K562 (cell line): Measurements from ENCODE around the gene EYA3. TPM values are rescaled to one million over a fixed set of nuclear protein-coding genes. Genes with fewer than 3 reads are reported as not detected.

Source experiments
- ATAC-seq: fragments of 200-7000 bp; cut with Tn5 transposase; 3 replicates; pipeline ENCODE4 v1.9.1; 2020; ENCODE audit warnings: moderate library complexity
- BruUV-seq: library from RNA; stranded (reverse); fragments of 400-500 nt; replicated peaks from 2 replicates; lab custom pipeline; 2021; lab: Mats Ljungman, UMichigan
- CTCF ChIA-PET: fragments of 300-600 bp; formaldehyde crosslinking; extraction: SDS; loops from one replicate; lab custom pipeline; 2021; ENCODE audit warnings: low intra/inter-chr PET ratio; lab: Yijun Ruan, JAX
- POLR2A ChIA-PET: fragments of 300-600, 350-650 bp; sonication (Branson Sonifier 250); formaldehyde crosslinking; extraction: SDS; loops from one replicate; lab custom pipeline; 2021; ENCODE audit warnings: antibody characterized with exemption, inconsistent platforms; lab: Yijun Ruan, JAX
- DNase-seq, 4 experiments: peaks; one replicate each; pipeline versions ENCODE4 v3.0.0 to v3.0.0-alpha.2; 2011 to 2018; ENCODE audit warnings: low spot score in 3 of 4, mixed read lengths in 3 of 4; ENCODE audit errors: extremely low read depth in 1 of 4
- FAIRE-seq: peaks from 2 replicates; lab custom pipeline; 2011; peaks lifted over from hg19 to GRCh38; lab: Jason Lieb, UNC
- H2AFZ ChIP-seq: 2 replicates; pipeline ENCODE4 v1.6.0; 2011; ENCODE audit warnings: low read depth, low read length, control low read depth, inconsistent platforms
- H3K27ac ChIP-seq: fragments of 200-600 bp; 3 replicates; pipeline ENCODE4 v1.8.0; 2011; ENCODE audit warnings: low read depth, mild to moderate bottlenecking, control low read depth, inconsistent platforms, low read length, moderate library complexity, mixed read lengths; ENCODE audit errors: extremely low read depth
- H3K27me3 ChIP-seq, 2 experiments: fragments of 300-600 bp in 1 of 2; 2 replicates in 1 of 2; 3 replicates in 1 of 2; pipeline versions ENCODE4 v1.6.0 to v1.8.0; 2011; ENCODE audit warnings: inconsistent platforms in 2 of 2, low read length in 2 of 2, mild to moderate bottlenecking in 1 of 2, mixed read lengths in 1 of 2, moderate library complexity in 1 of 2; ENCODE audit not compliant: control insufficient read depth in 2 of 2, insufficient read depth in 2 of 2
- H3K36me3 ChIP-seq: fragments of 300-600 bp; 3 replicates; pipeline ENCODE4 v1.8.0; 2011; ENCODE audit warnings: mild to moderate bottlenecking, low read length, inconsistent platforms; ENCODE audit not compliant: control insufficient read depth, insufficient read depth
- H3K4me1 ChIP-seq, 2 experiments: fragments of 200-600 bp in 1 of 2; replicated peaks in 1 of 2; 2 replicates in 1 of 2; 3 replicates in 1 of 2; pipeline versions ENCODE4 v1.5.1 to v1.8.0; 2011; ENCODE audit warnings: inconsistent platforms in 2 of 2, low read length in 2 of 2, mild to moderate bottlenecking in 1 of 2, mixed read lengths in 1 of 2, moderate library complexity in 1 of 2; ENCODE audit not compliant: control insufficient read depth in 2 of 2, insufficient read depth in 2 of 2
- H3K4me2 ChIP-seq: 2 replicates; pipeline ENCODE4 v1.6.1; 2011; ENCODE audit warnings: low read length, control low read depth, inconsistent platforms, mixed read lengths; ENCODE audit not compliant: insufficient read depth
- H3K4me3 ChIP-seq: fragments of 200-600 bp; sonication (generic), shearing (Covaris generic); 2 replicates; pipeline ENCODE4 v1.5.1; 2016; ENCODE audit warnings: control low read depth, inconsistent platforms
- H3K79me2 ChIP-seq: fragments of 200-600 bp; 3 replicates; pipeline ENCODE4 v1.8.0; 2011; ENCODE audit warnings: low read length, inconsistent platforms; ENCODE audit not compliant: control insufficient read depth, insufficient read depth
- H3K9ac ChIP-seq, 2 experiments: 2 replicates each; pipeline versions ENCODE4 v1.6.0 to v1.6.1; 2011; ENCODE audit warnings: low read depth in 2 of 2, low read length in 2 of 2, control low read depth in 1 of 2, inconsistent platforms in 1 of 2, mild to moderate bottlenecking in 1 of 2, mixed read lengths in 1 of 2; ENCODE audit not compliant: insufficient read depth in 1 of 2
- H3K9me1 ChIP-seq: one replicate; pipeline ENCODE4 v1.6.0; 2011; ENCODE audit warnings: inconsistent platforms, mild to moderate bottlenecking, low read length, moderate library complexity; ENCODE audit not compliant: control insufficient read depth, insufficient read depth
- H3K9me3 ChIP-seq: replicated peaks from 2 replicates; pipeline ENCODE4 v1.5.1; 2011; ENCODE audit warnings: low read depth, low read length, inconsistent platforms; ENCODE audit not compliant: control insufficient read depth, insufficient read depth
- H4K20me1 ChIP-seq: replicated peaks from 2 replicates; pipeline ENCODE4 v1.6.1; 2011; ENCODE audit warnings: low read length, inconsistent platforms, mixed read lengths; ENCODE audit not compliant: control insufficient read depth, insufficient read depth
- FIP1L1 ChIP-seq: fragments of 200-400 bp; formaldehyde crosslinking; IDR thresholded peaks from 2 replicates; pipeline ENCODE4 v1.6.1; 2018; ENCODE audit warnings: mild to moderate bottlenecking, low read depth, low read length; ENCODE audit not compliant: poor library complexity, severe bottlenecking
- NCOR1 ChIP-seq: fragments of 450-650 bp; IDR thresholded peaks from 2 replicates; pipeline ENCODE4 v1.6.1; 2016; ENCODE audit warnings: mild to moderate bottlenecking, moderate library complexity
- SAFB ChIP-seq: fragments of 200-400 bp; formaldehyde crosslinking; IDR thresholded peaks from 2 replicates; pipeline ENCODE4 v1.6.1; 2017; ENCODE audit warnings: low read depth, low read length, borderline replicate concordance
- SREBF1 ChIP-seq: fragments of 150-350 bp; IDR thresholded peaks from 2 replicates; pipeline ENCODE4 v1.6.1; 2014; ENCODE audit warnings: antibody characterized with exemption, low read depth, low read length, borderline replicate concordance
- TAF7 ChIP-seq: fragments of 450-650 bp; IDR thresholded peaks from 2 replicates; pipeline ENCODE4 v1.6.1; 2016; ENCODE audit warnings: missing genetic modification characterization, missing compliant biosample characterization
- ZNF766 ChIP-seq: fragments of 200-800 bp; sonication (Bioruptor generic); conservative IDR thresholded peaks from 2 replicates; pipeline ENCODE4 v1.6.1; 2016; ENCODE audit warnings: missing genetic modification characterization, missing compliant biosample characterization
- WGBS: fragments of 100-300 bp; shearing (Covaris generic); methylation state at CpG from one replicate; pipeline ENCODE4 v1.1.6; 2016; ENCODE audit warnings: low coverage, mixed read lengths; ENCODE audit not compliant: insufficient coverage; ENCODE audit errors: missing lambda C conversion rate; 5-methylcytosine and 5-hydroxymethylcytosine counted together
- in situ Hi-C: fragments of 300-500 bp; cut with MboI; formaldehyde crosslinking; loops from 4 replicates; pipeline ENCODE4 v1.15.0; 2018; ENCODE audit warnings: inconsistent platforms, mixed read lengths
- intact Hi-C: fragments of 100-400 bp; cut with micrococcal nuclease; formaldehyde crosslinking; loops from 2 replicates; pipeline ENCODE4 v1.14.2; 2022
- polyA plus RNA-seq, 8 experiments: library from polyadenylated mRNA; depleted of rRNA in 4 of 8; stranded (reverse) in 5 of 8; unstranded in 3 of 8; fragments of >200 nt; fragmentation: Nextera tagmentation in 2 of 8; fragmentation: Illumina TruSeq in 1 of 8; extraction: Ambion mirVana in 2 of 8; extraction: Trizol in 1 of 8; gene quantifications; 2 replicates each; pipeline versions ENCODE4 v1.2.1 to v1.2.3, GENCODE V29; 2011 to 2014; ENCODE audit warnings: inconsistent platforms in 1 of 8, missing spikeins in 1 of 8
- total RNA-seq, 7 experiments: library from RNA; depleted of rRNA in 6 of 7; stranded (reverse); fragments of >200 nt in 6 of 7; fragmentation: Illumina TruSeq in 2 of 7; extraction: Trizol in 2 of 7; gene quantifications; 2 replicates each; pipeline versions ENCODE4 v1.2.1 to v1.2.3, GENCODE V29; 2011 to 2021; ENCODE audit warnings: low replicate concordance in 1 of 7
- TF ChIP-seq, protein P1 (sequence below): fragments of 250-450 bp; sonication (Bioruptor Pico); IDR thresholded peaks from 2 replicates; pipeline ENCODE4 v1.4.0; 2020; ENCODE audit warnings: mild to moderate bottlenecking, moderate library complexity, borderline replicate concordance
- TF ChIP-seq, protein P2 (sequence below): fragments of 150-350 bp; conservative IDR thresholded peaks from 2 replicates; pipeline ENCODE4 v1.6.1; 2014; ENCODE audit warnings: low read length
- TF ChIP-seq, protein P3 (sequence below): fragments of 450-650 bp; IDR thresholded peaks from 2 replicates; pipeline ENCODE4 v1.7.1; 2018; ENCODE audit warnings: mild to moderate bottlenecking, low read depth; ENCODE audit not compliant: partially characterized antibody

The EYA3 gene
- total and polyA plus RNA-seq, 9 of the 15 experiments (the other 6 are each of a cell fraction or from before 2014, with no cell fraction given): 21.7 to 64.0 (median 43.6) TPM

DNA sequence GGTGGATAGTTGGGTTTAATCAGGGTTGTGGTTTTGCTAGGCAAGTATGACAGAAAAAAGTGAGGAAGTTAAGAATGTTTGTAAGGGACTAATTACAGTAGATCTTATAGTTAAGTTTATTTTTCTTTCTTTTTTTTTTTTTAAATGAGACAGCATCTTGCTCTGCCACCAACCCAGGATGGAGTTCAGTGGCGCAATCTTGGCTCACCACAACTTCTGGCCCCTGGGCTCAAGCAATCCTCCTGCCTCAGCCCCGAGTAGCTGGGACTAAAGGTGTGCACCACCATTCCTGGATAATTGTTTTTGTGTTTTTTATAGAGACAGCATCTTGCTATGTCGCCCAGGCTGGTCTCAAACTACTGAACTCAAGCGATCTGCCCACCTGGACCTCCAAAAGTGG, 41.7 kb downstream of the EYA3 start:
- H2AFZ ChIP-seq: no peak overlapping the region
- no peaks in the 10 kb centered on the region for H3K27me3 ChIP-seq
- CTCF ChIA-PET: no interaction called here
- H3K27ac ChIP-seq: no peak overlapping the region
- BruUV-seq: no TSS peak
- no peak overlapping the region for H3K9ac ChIP-seq
- H3K36me3 ChIP-seq: peaks cover 58% of the 10 kb centered on the region
- WGBS: 92% methylated on average over 4 of the region's 4 CpGs
- H4K20me1 ChIP-seq: no peaks in the 10 kb centered on the region
- TF ChIP-seq FIP1L1 (no peak), NCOR1 (no peak), TAF7 (no peak), ZNF766 (CRISPR knock-in tag) (no peak), SREBF1 (no peak), SAFB (no peak)
- TF ChIP-seq, protein P1, sequence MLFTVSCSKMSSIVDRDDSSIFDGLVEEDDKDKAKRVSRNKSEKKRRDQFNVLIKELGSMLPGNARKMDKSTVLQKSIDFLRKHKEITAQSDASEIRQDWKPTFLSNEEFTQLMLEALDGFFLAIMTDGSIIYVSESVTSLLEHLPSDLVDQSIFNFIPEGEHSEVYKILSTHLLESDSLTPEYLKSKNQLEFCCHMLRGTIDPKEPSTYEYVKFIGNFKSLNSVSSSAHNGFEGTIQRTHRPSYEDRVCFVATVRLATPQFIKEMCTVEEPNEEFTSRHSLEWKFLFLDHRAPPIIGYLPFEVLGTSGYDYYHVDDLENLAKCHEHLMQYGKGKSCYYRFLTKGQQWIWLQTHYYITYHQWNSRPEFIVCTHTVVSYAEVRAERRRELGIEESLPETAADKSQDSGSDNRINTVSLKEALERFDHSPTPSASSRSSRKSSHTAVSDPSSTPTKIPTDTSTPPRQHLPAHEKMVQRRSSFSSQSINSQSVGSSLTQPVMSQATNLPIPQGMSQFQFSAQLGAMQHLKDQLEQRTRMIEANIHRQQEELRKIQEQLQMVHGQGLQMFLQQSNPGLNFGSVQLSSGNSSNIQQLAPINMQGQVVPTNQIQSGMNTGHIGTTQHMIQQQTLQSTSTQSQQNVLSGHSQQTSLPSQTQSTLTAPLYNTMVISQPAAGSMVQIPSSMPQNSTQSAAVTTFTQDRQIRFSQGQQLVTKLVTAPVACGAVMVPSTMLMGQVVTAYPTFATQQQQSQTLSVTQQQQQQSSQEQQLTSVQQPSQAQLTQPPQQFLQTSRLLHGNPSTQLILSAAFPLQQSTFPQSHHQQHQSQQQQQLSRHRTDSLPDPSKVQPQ (CRISPR knock-in tag): no peak
- TF ChIP-seq, protein P2, sequence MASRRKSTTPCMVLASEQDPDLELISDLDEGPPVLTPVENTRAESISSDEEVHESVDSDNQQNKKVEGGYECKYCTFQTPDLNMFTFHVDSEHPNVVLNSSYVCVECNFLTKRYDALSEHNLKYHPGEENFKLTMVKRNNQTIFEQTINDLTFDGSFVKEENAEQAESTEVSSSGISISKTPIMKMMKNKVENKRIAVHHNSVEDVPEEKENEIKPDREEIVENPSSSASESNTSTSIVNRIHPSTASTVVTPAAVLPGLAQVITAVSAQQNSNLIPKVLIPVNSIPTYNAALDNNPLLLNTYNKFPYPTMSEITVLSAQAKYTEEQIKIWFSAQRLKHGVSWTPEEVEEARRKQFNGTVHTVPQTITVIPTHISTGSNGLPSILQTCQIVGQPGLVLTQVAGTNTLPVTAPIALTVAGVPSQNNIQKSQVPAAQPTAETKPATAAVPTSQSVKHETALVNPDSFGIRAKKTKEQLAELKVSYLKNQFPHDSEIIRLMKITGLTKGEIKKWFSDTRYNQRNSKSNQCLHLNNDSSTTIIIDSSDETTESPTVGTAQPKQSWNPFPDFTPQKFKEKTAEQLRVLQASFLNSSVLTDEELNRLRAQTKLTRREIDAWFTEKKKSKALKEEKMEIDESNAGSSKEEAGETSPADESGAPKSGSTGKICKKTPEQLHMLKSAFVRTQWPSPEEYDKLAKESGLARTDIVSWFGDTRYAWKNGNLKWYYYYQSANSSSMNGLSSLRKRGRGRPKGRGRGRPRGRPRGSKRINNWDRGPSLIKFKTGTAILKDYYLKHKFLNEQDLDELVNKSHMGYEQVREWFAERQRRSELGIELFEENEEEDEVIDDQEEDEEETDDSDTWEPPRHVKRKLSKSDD: no peak
- TF ChIP-seq, protein P3, sequence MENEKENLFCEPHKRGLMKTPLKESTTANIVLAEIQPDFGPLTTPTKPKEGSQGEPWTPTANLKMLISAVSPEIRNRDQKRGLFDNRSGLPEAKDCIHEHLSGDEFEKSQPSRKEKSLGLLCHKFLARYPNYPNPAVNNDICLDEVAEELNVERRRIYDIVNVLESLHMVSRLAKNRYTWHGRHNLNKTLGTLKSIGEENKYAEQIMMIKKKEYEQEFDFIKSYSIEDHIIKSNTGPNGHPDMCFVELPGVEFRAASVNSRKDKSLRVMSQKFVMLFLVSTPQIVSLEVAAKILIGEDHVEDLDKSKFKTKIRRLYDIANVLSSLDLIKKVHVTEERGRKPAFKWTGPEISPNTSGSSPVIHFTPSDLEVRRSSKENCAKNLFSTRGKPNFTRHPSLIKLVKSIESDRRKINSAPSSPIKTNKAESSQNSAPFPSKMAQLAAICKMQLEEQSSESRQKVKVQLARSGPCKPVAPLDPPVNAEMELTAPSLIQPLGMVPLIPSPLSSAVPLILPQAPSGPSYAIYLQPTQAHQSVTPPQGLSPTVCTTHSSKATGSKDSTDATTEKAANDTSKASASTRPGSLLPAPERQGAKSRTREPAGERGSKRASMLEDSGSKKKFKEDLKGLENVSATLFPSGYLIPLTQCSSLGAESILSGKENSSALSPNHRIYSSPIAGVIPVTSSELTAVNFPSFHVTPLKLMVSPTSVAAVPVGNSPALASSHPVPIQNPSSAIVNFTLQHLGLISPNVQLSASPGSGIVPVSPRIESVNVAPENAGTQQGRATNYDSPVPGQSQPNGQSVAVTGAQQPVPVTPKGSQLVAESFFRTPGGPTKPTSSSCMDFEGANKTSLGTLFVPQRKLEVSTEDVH: no peak
- in situ Hi-C loops (no loop called here), intact Hi-C loops (no loop called here)
- H3K4me2 ChIP-seq: no peak overlapping the region
- H3K4me3 ChIP-seq: no peak overlapping the region
- DNase-seq (no peak), FAIRE-seq (no peak), ATAC-seq (no peak)
- H3K9me1 ChIP-seq: no peaks in the 10 kb centered on the region
- H3K9me3 ChIP-seq: no peaks in the 10 kb centered on the region
- peaks cover 8% of the 10 kb centered on the region; the same call in 1 of the 3 replicates for H3K79me2 ChIP-seq
- no peaks in the 10 kb centered on the region; a peak in 1 of 5 replicates for H3K4me1 ChIP-seq
- POLR2A ChIA-PET: interaction anchor here (1.1 kb wide), 1 partner anchor 10 kb away, joined by 3 read pairs; no protein-coding TSS in a partner anchor
